H1 (cell line): Measurements from ENCODE around the gene ADCY3. TPM values are rescaled to one million over a fixed set of nuclear protein-coding genes. Genes with fewer than 3 reads are reported as not detected.

Experiments
- CTCF ChIA-PET: fragments of 300-600 bp; sonication (Branson Sonifier 250); formaldehyde crosslinking; loops from one replicate; lab custom pipeline; 2021; ENCODE audit not compliant: partially characterized antibody; lab: Charles Lee
- POLR2A ChIA-PET: fragments of 300-600 bp; sonication (Branson Sonifier 250); formaldehyde crosslinking; loops from one replicate; lab custom pipeline; 2021; ENCODE audit warnings: inconsistent platforms; ENCODE audit not compliant: partially characterized antibody; lab: Charles Lee
- DNase-seq, 2 experiments: peaks; one replicate each; pipeline versions ENCODE4 v3.0.0 to v3.0.0-alpha.2; 2010 to 2022; ENCODE audit warnings: low spot score in 2 of 2, low read depth in 1 of 2, mixed read lengths in 1 of 2
- FAIRE-seq: peaks from 2 replicates; lab custom pipeline; 2011; peaks lifted over from hg19 to GRCh38; lab: Jason Lieb, UNC
- H2AFZ ChIP-seq: 2 replicates; pipeline ENCODE4 v1.8.1; 2012; ENCODE audit warnings: low read length, inconsistent platforms
- H2AK5ac ChIP-seq: 2 replicates; pipeline ENCODE4 v1.6.1; 2013; ENCODE audit warnings: low read depth, low read length
- H2BK120ac ChIP-seq: replicated peaks from 2 replicates; pipeline ENCODE3; 2013; ENCODE audit warnings: low read depth, low read length, inconsistent platforms
- H2BK12ac ChIP-seq: 2 replicates; pipeline ENCODE4 v1.6.1; 2013; ENCODE audit warnings: low read depth, low read length
- H2BK15ac ChIP-seq: 2 replicates; pipeline ENCODE4 v1.6.1; 2013; ENCODE audit warnings: low read length
- H2BK20ac ChIP-seq: 2 replicates; pipeline ENCODE4 v1.6.1; 2013; ENCODE audit warnings: low read length
- H2BK5ac ChIP-seq: 2 replicates; pipeline ENCODE4 v1.6.1; 2013; ENCODE audit warnings: low read depth, low read length
- H3K14ac ChIP-seq: 2 replicates; pipeline ENCODE4 v1.6.1; 2013; ENCODE audit warnings: inconsistent platforms; ENCODE audit not compliant: insufficient read length
- H3K18ac ChIP-seq: 2 replicates; pipeline ENCODE4 v1.6.1; 2013; ENCODE audit warnings: low read length; ENCODE audit errors: extremely low read depth
- H3K23ac ChIP-seq: 2 replicates; pipeline ENCODE4 v1.6.1; 2013; ENCODE audit warnings: inconsistent platforms; ENCODE audit not compliant: insufficient read length
- H3K23me2 ChIP-seq: 2 replicates; pipeline ENCODE4 v1.6.1; 2013; ENCODE audit warnings: low read depth, low read length
- H3K27ac ChIP-seq: 2 replicates; pipeline ENCODE4 v1.6.1; 2011; ENCODE audit warnings: low read depth, low read length, inconsistent platforms
- H3K27me3 ChIP-seq, 4 experiments: replicated peaks in 1 of 4; 1 replicate in 1 of 4; 2 replicates in 3 of 4; pipeline versions ENCODE4 v1.6.1 to v1.8.1; 2011 to 2013; ENCODE audit warnings: low read length in 3 of 4, mild to moderate bottlenecking in 3 of 4, inconsistent platforms in 2 of 4, mixed read lengths in 2 of 4, moderate library complexity in 1 of 4; ENCODE audit not compliant: control insufficient read depth in 3 of 4, insufficient read depth in 3 of 4; ENCODE audit errors: extremely low read depth in 1 of 4
- H3K36me3 ChIP-seq, 4 experiments: 2 replicates each; pipeline versions ENCODE4 v1.6.1 to v1.8.1; 2011 to 2013; ENCODE audit warnings: mild to moderate bottlenecking in 4 of 4, low read length in 3 of 4, moderate library complexity in 2 of 4, control low read depth in 1 of 4, inconsistent platforms in 1 of 4; ENCODE audit not compliant: insufficient read depth in 4 of 4, control insufficient read depth in 2 of 4
- H3K4ac ChIP-seq: replicated peaks from 2 replicates; pipeline ENCODE3; 2013; ENCODE audit warnings: low read length, low read depth, mixed read lengths, inconsistent platforms; ENCODE audit not compliant: insufficient read length
- H3K4me1 ChIP-seq, 4 experiments: replicated peaks in 1 of 4; 1 replicate in 1 of 4; 2 replicates in 3 of 4; pipeline versions ENCODE4 v1.6.1 to v1.8.1; 2011 to 2013; ENCODE audit warnings: low read length in 3 of 4, inconsistent platforms in 2 of 4, mixed read lengths in 1 of 4; ENCODE audit not compliant: insufficient read depth in 4 of 4, control insufficient read depth in 3 of 4
- H3K4me2 ChIP-seq, 2 experiments: 2 replicates each; pipeline versions ENCODE4 v1.6.1 to v1.8.1; 2011 to 2013; ENCODE audit warnings: low read depth in 2 of 2, low read length in 2 of 2, control low read depth in 1 of 2, inconsistent platforms in 1 of 2, mild to moderate bottlenecking in 1 of 2; ENCODE audit not compliant: insufficient read depth in 1 of 2
- H3K4me3 ChIP-seq, 4 experiments: fragments of 200-600, 300-600 bp in 1 of 4; sonication (generic), shearing (Covaris generic), sonication (Bioruptor Twin) in 1 of 4; 2 replicates each; pipeline versions ENCODE4 v1.5.1 to v1.8.1; 2011 to 2016; ENCODE audit warnings: low read length in 4 of 4, low read depth in 3 of 4, control low read depth in 2 of 4, inconsistent platforms in 2 of 4, mild to moderate bottlenecking in 2 of 4, mixed read lengths in 1 of 4, moderate library complexity in 1 of 4; ENCODE audit not compliant: insufficient read depth in 2 of 4; ENCODE audit errors: extremely low read depth in 1 of 4
- H3K56ac ChIP-seq: replicated peaks from 2 replicates; pipeline ENCODE3; 2013; ENCODE audit warnings: low read depth, mild to moderate bottlenecking, mixed read lengths, low read length, inconsistent platforms; ENCODE audit not compliant: insufficient read length
- H3K79me1 ChIP-seq: 2 replicates; pipeline ENCODE4 v1.6.1; 2013; ENCODE audit warnings: low read depth, low read length, control low read depth
- H3K79me2 ChIP-seq, 2 experiments: 2 replicates each; pipeline versions ENCODE4 v1.6.1 to v1.8.1; 2012 to 2013; ENCODE audit warnings: low read length in 2 of 2, mild to moderate bottlenecking in 2 of 2, inconsistent platforms in 1 of 2; ENCODE audit not compliant: insufficient read depth in 2 of 2, control insufficient read depth in 1 of 2
- H3K9ac ChIP-seq, 4 experiments: replicated peaks in 1 of 4; 1 replicate in 1 of 4; 2 replicates in 3 of 4; pipeline versions ENCODE4 v1.6.1 to v1.8.1; 2011 to 2013; ENCODE audit warnings: low read depth in 3 of 4, low read length in 3 of 4, control low read depth in 2 of 4, mild to moderate bottlenecking in 2 of 4, moderate library complexity in 2 of 4, inconsistent platforms in 1 of 4; ENCODE audit errors: extremely low read depth in 1 of 4
- H3K9me3 ChIP-seq, 2 experiments: 2 replicates each; pipeline versions ENCODE4 v1.6.1 to v1.8.1; 2012 to 2013; ENCODE audit warnings: mild to moderate bottlenecking in 2 of 2, moderate library complexity in 2 of 2, control low read depth in 1 of 2, inconsistent platforms in 1 of 2, low read depth in 1 of 2, low read length in 1 of 2, mixed read lengths in 1 of 2; ENCODE audit not compliant: insufficient read depth in 2 of 2
- H4K20me1 ChIP-seq, 2 experiments: replicated peaks in 1 of 2; 2 replicates each; pipeline versions ENCODE3 to v1.8.1; 2011 to 2013; ENCODE audit warnings: inconsistent platforms in 2 of 2, low read length in 2 of 2, mild to moderate bottlenecking in 1 of 2; ENCODE audit not compliant: insufficient read depth in 2 of 2, control insufficient read depth in 1 of 2
- H4K5ac ChIP-seq: 2 replicates; pipeline ENCODE4 v1.6.1; 2013; ENCODE audit warnings: low read length, low read depth, mixed read lengths, inconsistent platforms; ENCODE audit not compliant: insufficient read length
- H4K8ac ChIP-seq: 2 replicates; pipeline ENCODE4 v1.8.0; 2013; ENCODE audit warnings: mild to moderate bottlenecking, moderate library complexity, low read length, inconsistent platforms; ENCODE audit not compliant: insufficient read depth; ENCODE audit errors: extremely low read depth
- H4K91ac ChIP-seq: replicated peaks from 2 replicates; pipeline ENCODE3; 2013; ENCODE audit warnings: low read length, mixed read lengths, inconsistent platforms; ENCODE audit not compliant: insufficient read length
- BCL11A ChIP-seq, 2 experiments: IDR thresholded peaks; one replicate each; pipeline ENCODE4 v1.6.1; 2011; ENCODE audit warnings: low read depth in 2 of 2, low read length in 2 of 2, mild to moderate bottlenecking in 2 of 2
- BRCA1 ChIP-seq: IDR thresholded peaks from 2 replicates; pipeline ENCODE4 v1.6.1; 2012; ENCODE audit warnings: low read depth, low read length, improper control_type of control experiment
- CBX8 ChIP-seq: fragments of 300-800, 300-1000 bp; sonication (generic); IDR thresholded peaks from 2 replicates; pipeline ENCODE4 v1.7.1; 2016; ENCODE audit warnings: low read depth, low read length, borderline replicate concordance
- CREB1 ChIP-seq: IDR thresholded peaks from 2 replicates; pipeline ENCODE4 v1.6.1; 2012; ENCODE audit warnings: inconsistent platforms
- CTBP2 ChIP-seq: IDR thresholded peaks from 2 replicates; pipeline ENCODE4 v1.7.0; 2011; ENCODE audit warnings: borderline replicate concordance, mild to moderate bottlenecking, moderate library complexity, mixed read lengths, low read length; ENCODE audit not compliant: insufficient read depth, insufficient read length
- EGR1 ChIP-seq: IDR thresholded peaks from 2 replicates; pipeline ENCODE4 v1.6.1; 2011; ENCODE audit warnings: low read depth, low read length, borderline replicate concordance
- EP300 ChIP-seq, 2 experiments: IDR thresholded peaks; 1 replicate in 1 of 2; 2 replicates in 1 of 2; pipeline ENCODE4 v1.6.1; 2011 to 2012; ENCODE audit warnings: low read depth in 2 of 2, low read length in 2 of 2, mild to moderate bottlenecking in 2 of 2, borderline replicate concordance in 1 of 2, inconsistent platforms in 1 of 2, moderate library complexity in 1 of 2
- HDAC6 ChIP-seq: IDR thresholded peaks from one replicate; pipeline ENCODE4 v1.7.1; 2012; ENCODE audit warnings: low read depth, mild to moderate bottlenecking, inconsistent platforms, low read length, moderate library complexity
- JUND ChIP-seq: IDR thresholded peaks from 2 replicates; pipeline ENCODE4 v1.6.1; 2011; ENCODE audit warnings: mild to moderate bottlenecking, improper control_type of control experiment, low read length
- RBBP5 ChIP-seq: IDR thresholded peaks from 2 replicates; pipeline ENCODE4 v1.7.1; 2012; ENCODE audit warnings: low read depth, mild to moderate bottlenecking, inconsistent platforms, low read length, moderate library complexity, borderline replicate concordance
- SP1 ChIP-seq: IDR thresholded peaks from 2 replicates; pipeline ENCODE4 v1.6.1; 2011; ENCODE audit warnings: low read depth, low read length
- SP4 ChIP-seq: IDR thresholded peaks from 2 replicates; pipeline ENCODE4 v1.6.1; 2012; ENCODE audit warnings: low read length, inconsistent platforms
- SRF ChIP-seq: IDR thresholded peaks from 2 replicates; pipeline ENCODE4 v1.6.1; 2011; ENCODE audit warnings: mild to moderate bottlenecking, low read depth, low read length, moderate library complexity
- SUZ12 ChIP-seq: fragments of 200-600 bp; sonication (generic); IDR thresholded peaks from 2 replicates; pipeline ENCODE4 v1.6.1; 2012; ENCODE audit warnings: mild to moderate bottlenecking, inconsistent platforms, low read length, moderate library complexity, mixed read lengths
- ZNF274 ChIP-seq: IDR thresholded peaks from 2 replicates; pipeline ENCODE4 v1.7.0; 2012; ENCODE audit warnings: low read length, borderline replicate concordance; ENCODE audit errors: extremely low read depth
- WGBS, 2 experiments: shearing (Covaris generic) in 1 of 2; methylation state at CpG; one replicate each; pipeline versions ENCODE4 v1.1.6 to v1.1.7; 2013 to 2015; ENCODE audit warnings: low lambda C conversion rate in 2 of 2, mixed read lengths in 2 of 2, inconsistent platforms in 1 of 2, low coverage in 1 of 2, missing lambda C conversion rate in 1 of 2; ENCODE audit not compliant: insufficient replicate concordance in 2 of 2, insufficient coverage in 1 of 2, insufficient read length in 1 of 2; ENCODE audit errors: extremely low coverage in 1 of 2, missing lambda C conversion rate in 1 of 2; 5-methylcytosine and 5-hydroxymethylcytosine counted together
- polyA plus RNA-seq, 7 experiments: library from polyadenylated mRNA; depleted of rRNA in 3 of 7; stranded (reverse) in 5 of 7; unstranded in 2 of 7; fragments of >200 nt in 5 of 7; fragments of 200-250 nt in 2 of 7; gene quantifications; 1 replicate in 5 of 7; 2 replicates in 1 of 7; 4 replicates in 1 of 7; pipeline versions ENCODE4 v1.2.1 to v1.2.3, GENCODE V29; 2011 to 2013; ENCODE audit warnings: missing spikeins in 2 of 7, mixed read lengths in 2 of 7
- total RNA-seq: library from RNA; stranded (reverse); fragmentation: NEBNext Ultra II Directional; extraction: Animal tissue kit (Norgen Biotek cat#: 25700); gene quantifications from 2 replicates; pipeline ENCODE4 v1.2.1, GENCODE V29; 2021

Gene ADCY3
- total and polyA plus RNA-seq, 2 of the 8 experiments (the other 6 are each of a cell fraction or from before 2014, with no cell fraction given): 45.1 to 52.9 TPM

DNA sequence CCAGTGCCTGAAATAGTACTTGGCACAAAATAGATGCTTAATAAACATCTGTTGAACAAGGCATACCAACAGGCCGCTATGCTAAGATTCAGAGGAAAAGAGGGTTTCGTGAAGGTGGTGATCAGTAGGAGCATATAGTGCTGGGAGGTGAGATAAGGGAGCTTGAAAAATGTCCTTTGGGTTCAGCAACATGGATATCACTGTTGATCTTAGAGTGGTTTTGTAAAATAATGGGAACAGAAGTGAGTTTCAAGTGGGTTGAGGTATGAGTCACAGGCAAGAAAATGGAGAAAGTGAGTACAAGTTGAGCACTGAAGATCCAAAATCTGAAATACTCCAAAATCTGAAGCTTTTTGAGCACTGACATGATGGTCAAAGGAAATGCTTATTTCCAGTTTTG lies 122.4 kb downstream of the ADCY3 start:
- 86% methylated on average over 2 of the region's 2 CpGs; no CpG with 5 or more reads in 1 of the 2 experiments for WGBS, 2 experiments
- ChIA-PET POLR2A (interaction anchor here (3.4 kb wide), 1 partner anchor 29 kb away, joined by 13 read pairs; no protein-coding TSS in a partner anchor), CTCF (interaction anchor here (0.6 to 2.2 kb wide), 7 partner anchors 9 to 453 kb away, joined by 3 to 8 read pairs (median 3); no protein-coding TSS in a partner anchor)
- Histone ChIP-seq H4K91ac (no peak overlapping the region), H2BK15ac (no peak overlapping the region), H3K9me3 (peaks cover 3% of the 10 kb centered on the region in 2 experiments; a peak in 1 of 4 replicates), H3K9ac (no peak overlapping the region), H3K4me3 (no peak overlapping the region), H2AFZ (no peak overlapping the region), H3K56ac (no peak overlapping the region), H2BK120ac (no peak overlapping the region), H3K4me2 (no peak overlapping the region), H3K36me3 (peaks cover 5 to 44% (median 18%) of the 10 kb centered on the region in 4 experiments), H2BK12ac (no peak overlapping the region), H3K4ac (no peak overlapping the region), H2AK5ac (no peak overlapping the region), H3K4me1 (peaks cover 0 to 5% (median 3%) of the 10 kb centered on the region in 4 experiments; a peak in 3 of 7 replicates), H4K8ac (no peak overlapping the region), H2BK20ac (no peak overlapping the region), H4K5ac (no peak overlapping the region), H3K79me1 (peaks cover 12% of the 10 kb centered on the region), H3K14ac (no peak overlapping the region), H2BK5ac (no peak overlapping the region), H3K79me2 (peaks cover 20 to 68% of the 10 kb centered on the region in 2 experiments), H4K20me1 (peaks cover 0 to 7% of the 10 kb centered on the region in 2 experiments), H3K18ac (no peak overlapping the region), H3K27ac (no peak overlapping the region), H3K23ac (no peak overlapping the region), H3K23me2 (peaks cover 8% of the 10 kb centered on the region; the same call in 1 of the 2 replicates), H3K27me3 (no peaks in the 10 kb centered on the region)
- DNase-seq (no peak), FAIRE-seq (no peak)
- no peak for TF ChIP-seq SRF
- TF ChIP-seq CREB1: no peak
- no peak for TF ChIP-seq HDAC6
- no peak for TF ChIP-seq BRCA1
- TF ChIP-seq BCL11A (IDR thresholded peaks at IDR 0.05; ENCODE audit: low read depth in 2 of 2, low read length in 2 of 2): no peak
- no peak for TF ChIP-seq SUZ12
- TF ChIP-seq JUND: no peak
- no peak for TF ChIP-seq CTBP2
- no peak for TF ChIP-seq RBBP5
- no peak for TF ChIP-seq CBX8
- no peak for TF ChIP-seq ZNF274
- TF ChIP-seq EGR1: no peak
- TF ChIP-seq SP1: no peak
- no peak for TF ChIP-seq SP4
- TF ChIP-seq EP300 (IDR thresholded peaks at IDR 0.05; ENCODE audit: borderline replicate concordance in 1 of 2, low read depth in 2 of 2, low read length in 2 of 2): no peak
